ENCODE data around the gene RUFY3.

Gene RUFY3

GRCh38 chr4:70718811-70719604, 2.8 kb upstream of the RUFY3 start:
- Histone ChIP-seq H3K9me3 (ENCODE audit: control insufficient read depth, insufficient read depth, low read length) (no peaks in the 10 kb centered on the region), H3K27ac (ENCODE audit: low read depth, low read length) (no peak overlapping the region), H3K79me2 (ENCODE audit: control insufficient read depth, low read length) (peaks cover 93% of the 10 kb centered on the region)

GRCh38 chr4:70722199-70722791, 531 bp downstream of the RUFY3 start:
- Histone ChIP-seq H3K27ac (ENCODE audit: low read depth, low read length) (no peak overlapping the region), H3K4me2 (ENCODE audit: low read length) (no peak overlapping the region), H3K36me3 (ENCODE audit: control insufficient read depth, low read length) (peaks cover 5% of the 10 kb centered on the region), H3K4me3 (ENCODE audit: low read length) (no peak overlapping the region), H3K9me2 (replicated peaks; ENCODE audit: control insufficient read depth, low read length) (no peaks in the 10 kb centered on the region), H3K79me2 (ENCODE audit: control insufficient read depth, low read length) (peaks cover 76% of the 10 kb centered on the region), H3K4me1 (ENCODE audit: control insufficient read depth, low read length) (no peaks in the 10 kb centered on the region; the same call in 1 of the 2 replicates), H3K27me3 (ENCODE audit: control insufficient read depth, low read length) (no peaks in the 10 kb centered on the region), H3F3A (ENCODE audit: control insufficient read depth, insufficient read depth) (no peaks in the 10 kb centered on the region), H3K9me3 (ENCODE audit: control insufficient read depth, insufficient read depth, low read length) (no peaks in the 10 kb centered on the region), H4K20me1 (ENCODE audit: control insufficient read depth, insufficient read depth, low read depth, low read length) (no peaks in the 10 kb centered on the region)
- no peak for TF ChIP-seq EZH2phosphoT487 (IDR thresholded peaks at IDR 0.05; ENCODE audit: borderline replicate concordance, low read length)
- no peak for TF ChIP-seq CTCF (IDR thresholded peaks at IDR 0.05; ENCODE audit: low read depth, low read length, poor library complexity, severe bottlenecking)

More at GRCh38 chr4:70718811-70719604, 2.8 kb upstream of the RUFY3 start:
- no peaks in the 10 kb centered on the region for H4K20me1 ChIP-seq (ENCODE audit: control insufficient read depth, insufficient read depth, low read depth, low read length)
- no peak overlapping the region for H3K4me3 ChIP-seq (ENCODE audit: low read length)
- no peak overlapping the region for H3K4me2 ChIP-seq (ENCODE audit: low read length)
- H3K27me3 ChIP-seq (ENCODE audit: control insufficient read depth, low read length), result no peaks in the 10 kb centered on the region
- H3F3A ChIP-seq (ENCODE audit: control insufficient read depth, insufficient read depth), result no peaks in the 10 kb centered on the region
- H3K4me1 ChIP-seq (ENCODE audit: control insufficient read depth, low read length), result peaks cover 25% of the 10 kb centered on the region
- H3K36me3 ChIP-seq (ENCODE audit: control insufficient read depth, low read length), result peaks cover 5% of the 10 kb centered on the region
- H3K9me2 ChIP-seq (replicated peaks; ENCODE audit: control insufficient read depth, low read length), result no peaks in the 10 kb centered on the region
- TF ChIP-seq CTCF (IDR thresholded peaks at IDR 0.05; ENCODE audit: low read depth, low read length, poor library complexity, severe bottlenecking), result no peak
- no peak for TF ChIP-seq EZH2phosphoT487 (IDR thresholded peaks at IDR 0.05; ENCODE audit: borderline replicate concordance, low read length)

- TF ChIP-seq CTCF (IDR thresholded peaks at IDR 0.05; ENCODE audit: low read depth, low read length, poor library complexity, severe bottlenecking) (no peak), EZH2phosphoT487 (IDR thresholded peaks at IDR 0.05; ENCODE audit: borderline replicate concordance, low read length) (no peak)
- Histone ChIP-seq H3K4me3 (ENCODE audit: low read length) (no peak overlapping the region), H4K20me1 (ENCODE audit: control insufficient read depth, insufficient read depth, low read depth, low read length) (no peaks in the 10 kb centered on the region), H3K9me3 (ENCODE audit: control insufficient read depth, insufficient read depth, low read length) (no peaks in the 10 kb centered on the region), H3K4me2 (ENCODE audit: low read length) (no peak overlapping the region), H3K27ac (ENCODE audit: low read depth, low read length) (no peak overlapping the region), H3K36me3 (ENCODE audit: control insufficient read depth, low read length) (peaks cover 5% of the 10 kb centered on the region), H3K4me1 (ENCODE audit: control insufficient read depth, low read length) (peaks cover 12% of the 10 kb centered on the region), H3K79me2 (ENCODE audit: control insufficient read depth, low read length) (peaks cover 69% of the 10 kb centered on the region), H3K9me2 (replicated peaks; ENCODE audit: control insufficient read depth, low read length) (no peaks in the 10 kb centered on the region), H3K27me3 (ENCODE audit: control insufficient read depth, low read length) (no peaks in the 10 kb centered on the region), H3F3A (ENCODE audit: control insufficient read depth, insufficient read depth) (no peaks in the 10 kb centered on the region)
Observed at GRCh38 chr4:70724463-70724862, 2.7 kb downstream of the RUFY3 start.

All from DOHH2 (cell line).